Fibroblast of gingiva (primary cell): ENCODE data around the gene PDE4C.

Experiments
- DNase-seq: peaks from one replicate; pipeline ENCODE4 v3.0.0-alpha.2; 2011; ENCODE audit warnings: low read depth

PDE4C gene

DNA sequence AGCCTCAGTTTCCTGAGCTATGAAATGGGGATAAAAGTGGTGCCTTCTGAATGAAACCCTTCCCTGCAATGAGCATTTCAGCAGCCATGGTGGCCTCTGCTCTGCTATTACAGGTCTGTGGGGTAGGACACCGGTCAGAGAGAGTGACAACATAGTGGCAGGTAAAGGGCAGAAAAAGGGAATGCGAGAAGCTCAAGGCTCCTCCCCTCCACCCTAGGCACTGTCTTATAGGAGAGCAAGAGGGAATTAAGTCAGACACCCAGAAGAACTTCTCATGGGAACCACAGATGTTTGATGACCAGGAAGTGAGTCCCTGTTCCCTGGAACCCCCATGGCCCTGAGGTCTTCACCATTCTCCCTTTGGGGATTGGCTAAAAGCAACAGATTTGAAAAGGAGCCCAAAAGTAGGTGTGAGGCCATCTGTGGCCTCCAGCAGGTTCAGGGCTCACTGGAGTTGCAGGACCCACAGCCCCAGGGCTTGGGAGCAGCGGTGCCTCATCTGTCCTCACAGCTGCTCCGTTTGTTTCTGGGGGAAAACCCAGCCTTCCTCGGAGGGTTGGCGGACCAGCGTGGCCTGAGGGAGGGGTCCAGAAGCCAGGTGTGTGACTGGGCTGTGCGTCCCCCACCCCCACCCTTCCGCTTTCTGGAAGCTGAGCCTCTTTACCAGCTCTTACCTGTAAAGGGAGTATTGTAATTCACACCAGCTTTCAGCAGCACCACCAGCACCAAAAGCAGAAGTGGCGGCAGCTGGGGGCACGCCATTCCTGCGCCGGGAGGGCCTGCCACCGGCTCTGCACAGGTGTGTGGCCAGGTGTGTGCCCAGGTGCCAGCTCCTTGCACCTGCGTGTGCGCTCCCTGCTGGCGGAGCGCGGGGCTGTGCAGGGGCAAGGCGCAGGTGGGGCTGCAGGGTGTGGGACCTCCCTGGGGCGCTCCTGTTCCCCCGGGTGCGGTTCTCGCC is 28.6 kb upstream of the PDE4C start:
- DNase-seq: no peak

DNA sequence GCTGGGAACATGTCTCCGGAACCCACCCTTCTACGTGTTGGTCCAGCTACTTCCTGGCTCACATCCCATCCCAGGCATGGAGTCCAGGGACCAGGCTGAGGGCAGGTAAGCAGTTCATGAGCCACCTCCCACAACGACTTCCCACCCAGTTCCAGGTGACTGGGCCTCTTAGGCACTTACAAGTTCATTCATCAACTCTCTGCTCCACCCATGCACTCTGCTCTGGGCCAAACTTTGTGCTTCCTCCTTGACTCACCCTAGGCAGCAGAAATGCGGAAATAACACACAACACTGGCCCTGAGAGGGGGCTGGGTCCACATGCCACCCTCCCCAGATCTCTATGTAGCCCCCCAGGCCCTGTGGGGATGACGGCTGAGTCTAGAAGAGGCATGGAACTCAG is 27.5 kb upstream of the PDE4C start:
- no peak for DNase-seq

DNA sequence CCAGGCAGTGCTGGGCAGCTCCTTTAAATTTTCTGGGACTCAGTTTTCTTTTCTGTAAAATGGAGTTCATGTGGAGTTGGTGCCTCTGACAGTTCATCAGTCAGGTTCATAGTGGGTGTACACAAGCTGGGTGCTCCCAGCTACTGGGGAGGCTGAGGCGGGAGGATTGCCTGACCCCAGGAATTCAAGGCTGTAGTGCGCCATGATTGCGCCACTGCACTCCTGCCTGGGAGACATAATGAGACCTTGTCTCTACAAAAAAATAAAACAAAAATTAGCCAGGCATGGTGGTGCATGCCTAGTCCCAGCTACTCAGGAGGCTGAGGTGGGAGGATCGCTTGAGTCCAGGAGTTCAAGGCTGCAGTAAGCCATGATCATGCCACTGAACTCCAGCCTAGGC is 26.9 kb upstream of the PDE4C start:
- DNase-seq: no peak

DNA sequence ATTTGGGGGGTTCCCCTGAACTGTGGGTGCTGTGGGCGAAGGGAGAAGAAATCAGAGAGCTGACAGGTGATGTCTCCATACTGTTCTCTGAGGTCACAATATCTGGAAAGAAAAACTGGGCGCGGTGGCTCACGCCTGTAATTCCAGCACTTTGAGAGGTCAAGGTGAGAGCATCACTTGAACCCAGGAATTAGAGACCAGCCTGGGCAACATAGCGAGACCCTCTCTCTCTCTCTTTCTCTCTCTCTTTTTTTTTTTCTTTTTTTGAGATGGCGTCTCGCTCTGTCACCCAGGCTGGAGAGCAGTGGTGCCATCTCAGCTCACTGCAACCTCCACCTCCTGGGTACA is 26.1 kb upstream of the PDE4C start:
- no peak for DNase-seq

DNA sequence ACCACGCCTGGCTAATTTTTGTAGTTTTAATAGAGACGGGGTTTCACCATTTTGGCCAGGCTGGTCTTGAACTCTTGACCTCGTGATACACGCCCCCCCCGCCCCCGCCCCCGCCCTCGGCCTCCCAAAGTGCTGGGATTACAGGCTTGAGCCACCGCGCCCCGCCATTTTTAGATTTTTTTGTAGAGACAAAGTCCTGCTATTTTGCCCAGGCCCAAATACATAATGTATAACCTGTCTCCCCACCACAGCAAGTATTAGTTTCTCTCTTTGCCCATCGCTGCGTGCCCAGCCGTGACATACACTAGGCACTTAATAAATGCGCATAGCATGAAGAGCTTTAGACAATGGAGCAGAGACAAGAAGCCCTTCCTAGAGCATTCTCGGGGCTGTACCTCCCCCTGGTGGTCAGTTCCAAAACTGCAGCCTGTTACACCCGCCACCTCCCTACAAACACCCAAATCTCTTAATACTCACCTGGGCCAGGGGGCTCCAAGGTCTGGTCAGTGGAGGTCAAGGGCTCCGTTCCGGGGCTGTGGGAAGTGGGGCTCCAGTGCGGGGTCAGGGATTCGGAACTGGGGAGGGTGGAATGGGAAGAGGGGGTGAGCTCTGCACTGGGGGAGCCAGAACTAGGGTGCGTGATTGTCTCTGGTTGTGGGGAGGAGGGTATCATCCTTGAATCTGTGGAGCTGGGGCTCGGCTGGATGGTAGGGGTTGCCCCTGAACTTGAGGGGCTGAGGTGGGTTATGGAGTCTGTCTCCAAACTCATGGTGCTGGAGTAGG is 25.5 kb upstream of the PDE4C start:
- DNase-seq: peak; percentile 39

DNA sequence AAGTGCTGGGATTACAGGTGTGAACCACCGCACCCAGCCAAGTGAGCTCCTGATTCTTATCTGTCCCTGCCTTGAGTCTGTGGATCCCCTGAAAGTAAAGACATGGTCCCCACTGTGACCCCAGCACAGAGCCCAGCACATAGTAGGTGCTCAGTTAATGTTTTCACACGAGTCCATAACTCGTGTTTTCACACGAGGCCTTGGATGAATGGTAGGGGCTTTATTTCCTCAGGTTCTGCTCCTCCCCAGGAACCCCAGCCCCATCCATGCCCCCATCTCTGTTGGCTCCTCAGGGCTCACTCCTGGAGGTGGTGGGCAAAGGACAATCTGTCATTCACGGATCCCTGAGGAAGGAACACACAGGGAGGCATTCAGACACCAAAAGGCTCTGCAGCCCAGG is 23.6 kb upstream of the PDE4C start:
- no peak for DNase-seq

DNA sequence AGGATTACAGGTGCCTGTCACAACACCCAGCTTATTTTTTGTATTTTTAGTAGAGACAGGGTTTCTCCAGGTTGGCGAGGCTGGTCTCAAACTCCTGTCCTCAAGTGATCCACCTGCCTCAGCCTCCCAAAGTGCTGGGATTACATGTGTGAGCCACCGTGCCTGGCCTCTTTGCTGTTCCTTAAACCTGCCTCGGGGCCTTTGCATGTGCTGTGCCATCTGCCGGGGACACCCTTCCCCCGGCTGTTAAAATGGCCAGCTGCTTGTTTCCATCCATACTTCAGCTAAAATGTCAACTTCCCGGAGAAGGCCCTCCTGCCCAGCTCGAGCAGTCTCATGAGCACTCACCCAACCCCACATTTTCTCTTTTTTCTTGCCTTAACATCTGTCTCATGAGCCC is 19.1 kb upstream of the PDE4C start:
- DNase-seq: no peak

DNA sequence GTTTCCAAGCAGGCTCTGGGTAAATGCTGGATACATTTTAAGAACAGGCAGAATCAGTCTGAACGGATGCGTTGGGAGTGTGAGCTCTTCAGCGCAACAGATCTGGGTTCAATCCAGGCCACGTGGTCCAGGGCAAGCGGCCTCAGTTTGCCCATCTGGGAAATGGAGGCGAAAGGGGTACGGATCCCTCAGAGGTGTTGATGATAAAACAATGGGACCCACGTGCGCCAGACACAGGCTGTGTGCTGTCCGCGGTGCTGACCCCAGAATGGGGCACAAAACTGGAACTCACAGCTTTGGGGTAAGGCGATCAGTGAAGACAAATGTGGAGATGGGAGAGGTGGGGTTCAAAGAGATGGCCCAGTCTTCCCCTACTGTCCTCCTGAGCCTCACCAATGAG is 13.1 kb upstream of the PDE4C start:
- DNase-seq: no peak

DNA sequence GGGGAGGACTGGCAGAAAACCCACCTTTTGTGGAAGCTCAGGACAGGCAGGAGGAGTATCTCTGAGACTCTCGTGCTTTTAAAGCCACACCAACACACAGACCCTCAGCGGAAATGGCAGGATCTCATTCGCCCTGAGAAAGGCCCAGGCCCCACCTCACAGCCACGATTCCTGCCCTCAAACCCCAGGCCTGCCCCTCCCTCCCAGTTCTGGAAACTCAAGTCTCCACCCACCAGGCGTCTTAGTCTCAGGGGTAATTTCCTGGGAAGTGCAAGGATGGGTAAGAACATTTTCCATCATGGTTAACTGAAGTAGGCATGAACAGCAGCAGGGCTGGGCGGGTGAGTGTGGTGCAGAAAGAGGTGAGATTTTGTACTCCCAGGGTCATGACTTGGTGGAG is 8.0 kb upstream of the PDE4C start:
- DNase-seq: no peak

DNA sequence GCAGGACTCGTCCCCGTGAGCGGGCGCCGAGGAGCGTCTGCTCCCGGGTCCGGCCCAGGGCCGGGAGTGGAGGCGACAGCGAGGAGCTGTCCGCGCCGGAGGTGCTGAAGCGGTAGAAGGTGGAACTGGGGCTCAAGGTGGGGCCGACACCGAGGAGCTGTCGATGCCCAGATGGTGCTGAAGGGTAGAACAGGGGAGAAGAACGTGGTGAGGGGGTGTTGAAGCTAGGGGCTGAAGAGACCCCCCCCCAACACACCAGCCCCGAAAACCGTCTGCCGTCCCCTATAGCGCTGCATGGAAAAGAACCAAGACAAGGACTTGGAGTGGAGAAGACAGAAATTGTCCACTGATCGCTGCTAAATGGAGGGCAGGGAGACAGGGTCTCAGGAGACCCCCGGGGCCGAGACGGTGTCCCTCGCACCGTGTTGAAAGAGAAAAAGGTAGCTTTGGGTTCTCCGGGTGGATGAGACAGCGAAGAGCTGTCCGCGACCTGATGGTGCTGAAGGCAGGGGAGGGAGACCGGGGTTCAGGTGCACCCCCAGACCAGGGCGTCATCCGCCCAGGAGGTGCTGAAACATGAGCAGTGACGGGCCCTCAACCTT is 7.1 kb upstream of the PDE4C start:
- DNase-seq: no peak

DNA sequence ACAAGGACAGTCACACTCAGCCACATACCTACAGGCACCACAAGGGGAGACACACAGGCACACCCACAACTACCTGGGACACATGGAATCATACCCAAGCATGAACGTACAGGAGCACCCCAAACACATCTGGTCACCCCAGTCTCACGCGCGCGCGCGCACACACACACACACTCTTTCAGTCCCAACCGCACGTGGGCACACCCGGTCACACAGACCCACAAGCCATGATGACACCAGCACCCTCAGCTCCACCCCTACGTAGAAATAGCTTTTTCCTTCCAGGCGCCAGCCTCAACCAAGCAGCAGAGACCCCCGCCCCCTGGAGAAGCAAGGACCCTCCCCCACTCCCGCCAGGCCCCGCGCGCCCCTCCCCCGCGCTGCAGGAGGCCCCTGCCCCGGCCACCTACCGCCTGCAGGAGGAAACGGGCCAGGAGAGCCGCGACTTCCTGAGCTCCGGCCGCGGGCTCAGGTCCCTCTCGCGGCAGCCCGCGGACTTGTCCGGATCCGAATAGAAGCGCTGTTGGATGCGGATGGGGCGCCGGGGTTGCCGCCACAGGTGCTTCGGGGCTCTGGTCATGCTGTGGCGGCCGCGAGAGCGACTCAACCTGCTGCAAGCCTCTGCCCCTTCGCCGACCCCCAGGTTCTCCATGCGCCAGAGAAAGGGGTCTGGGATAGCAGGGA is 6.4 kb upstream of the PDE4C start:
- DNase-seq: no peak

DNA sequence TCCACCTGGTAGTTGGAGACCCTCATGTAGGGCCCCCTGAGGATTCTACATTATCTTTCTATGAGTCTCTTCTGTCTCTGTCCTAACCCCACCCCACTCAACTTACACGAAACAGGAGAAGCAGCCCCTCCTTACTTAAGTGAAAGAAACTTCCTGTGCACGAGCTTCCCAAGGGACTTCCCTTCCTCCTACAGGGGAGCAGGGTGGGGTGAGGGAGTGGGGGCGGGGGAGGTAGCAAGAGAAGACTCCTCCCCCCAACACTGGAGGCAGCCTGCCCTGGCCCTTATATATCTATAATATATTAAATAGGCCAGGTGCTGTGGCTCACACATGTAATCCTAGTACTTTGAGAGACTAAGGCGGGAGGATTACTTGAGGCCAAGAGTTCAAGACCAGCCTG is 5.5 kb upstream of the PDE4C start:
- DNase-seq: no peak

DNA sequence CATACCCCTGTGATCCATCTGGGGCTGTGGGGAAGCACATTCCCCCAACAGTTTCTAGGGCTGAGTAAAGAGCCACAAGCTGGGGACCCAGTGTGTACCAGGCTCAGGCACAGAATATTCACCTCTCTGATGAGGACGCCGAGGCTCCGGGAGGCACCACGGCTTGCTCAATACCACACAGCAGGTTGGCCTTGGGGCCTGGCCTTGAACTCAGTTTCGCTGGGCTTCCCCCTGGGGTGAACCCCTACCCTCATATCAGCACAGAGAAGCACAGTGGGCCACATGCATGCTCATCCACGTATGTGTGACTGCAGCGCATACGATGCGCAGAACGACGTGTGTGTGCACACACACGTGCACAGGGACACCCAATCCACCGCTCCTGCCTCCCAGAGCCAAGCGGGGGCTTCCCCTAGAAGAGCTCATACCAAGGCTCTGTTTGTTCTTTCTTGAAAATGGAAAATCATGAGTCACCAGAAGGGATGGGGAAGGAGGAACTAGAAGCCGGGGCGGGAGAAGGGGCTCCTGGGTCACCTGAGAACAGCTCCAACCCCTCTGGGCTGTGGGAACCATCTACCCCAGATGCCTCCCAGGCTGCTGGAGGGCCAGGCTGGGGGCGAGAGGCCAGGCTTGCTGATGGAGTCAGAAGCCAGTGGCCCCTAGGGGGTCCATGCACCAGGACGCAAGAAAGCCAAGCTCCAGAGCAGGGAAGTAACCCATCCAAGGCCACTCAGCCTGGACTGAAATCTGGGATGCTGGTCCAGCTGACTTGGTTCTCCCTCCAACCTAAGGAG is 4.9 kb upstream of the PDE4C start:
- no peak for DNase-seq

DNA sequence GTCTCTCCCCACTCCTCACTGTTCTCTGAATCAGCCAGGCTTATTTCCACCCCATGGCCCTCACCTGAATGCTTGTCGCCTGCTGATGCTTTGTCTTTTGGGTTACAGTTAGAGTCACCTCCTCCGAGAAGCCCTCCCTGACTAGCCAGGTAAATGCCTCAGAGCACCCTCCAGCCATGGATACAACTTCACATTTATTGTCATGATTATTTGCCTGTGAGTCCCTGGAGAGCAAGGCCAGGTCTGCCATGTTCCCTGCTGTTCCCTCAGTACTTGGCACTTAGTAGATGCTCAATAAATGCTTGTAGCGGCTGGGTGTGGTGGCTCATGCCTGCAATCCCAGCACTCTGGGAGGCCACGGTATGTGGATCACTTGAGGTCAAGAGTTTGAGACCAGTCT is 3.7 kb upstream of the PDE4C start:
- no peak for DNase-seq

DNA sequence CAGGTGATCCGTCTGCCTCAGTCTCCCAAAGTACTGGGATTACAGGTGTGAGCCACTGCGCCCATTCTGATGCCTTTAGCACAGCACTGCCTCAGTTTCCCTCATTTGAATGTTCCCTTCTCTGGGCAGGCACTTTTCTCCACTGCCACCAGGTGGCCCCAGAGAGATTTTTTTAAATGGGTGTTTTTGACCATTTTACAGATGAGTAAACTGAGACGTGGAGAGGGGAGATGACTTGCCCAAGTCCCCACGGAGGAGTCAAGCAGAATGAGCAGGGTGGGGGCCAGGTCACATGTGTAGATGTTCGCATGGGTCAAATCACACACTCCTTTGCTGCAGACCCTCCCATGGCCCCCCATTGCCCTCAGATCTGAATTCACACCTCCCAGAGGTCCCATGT is 3.2 kb upstream of the PDE4C start:
- DNase-seq: no peak

DNA sequence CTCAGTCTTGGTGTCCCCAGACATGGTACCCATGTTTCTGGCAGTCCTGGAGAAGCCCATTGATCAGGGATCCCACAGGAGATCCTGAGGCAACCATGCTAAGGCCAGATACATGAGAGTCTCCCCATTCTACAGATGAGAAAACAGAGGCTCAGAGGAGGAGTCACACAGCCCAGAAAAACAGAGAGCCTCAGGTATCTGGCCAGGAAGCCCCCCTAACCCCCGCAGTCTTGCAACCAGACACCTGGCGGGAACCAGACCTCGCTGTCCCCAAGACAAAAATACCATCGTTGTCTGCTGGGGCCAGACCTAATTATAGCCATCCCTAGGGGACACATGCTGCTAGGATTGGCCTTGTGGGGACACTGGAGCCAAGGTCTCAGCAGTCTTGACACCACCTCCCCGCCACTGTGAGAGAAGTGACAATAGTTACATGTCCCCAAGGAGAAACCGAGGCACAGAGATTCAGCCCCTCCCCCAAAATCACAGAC is 1.6 kb upstream of the PDE4C start:
- DNase-seq: no peak

DNA sequence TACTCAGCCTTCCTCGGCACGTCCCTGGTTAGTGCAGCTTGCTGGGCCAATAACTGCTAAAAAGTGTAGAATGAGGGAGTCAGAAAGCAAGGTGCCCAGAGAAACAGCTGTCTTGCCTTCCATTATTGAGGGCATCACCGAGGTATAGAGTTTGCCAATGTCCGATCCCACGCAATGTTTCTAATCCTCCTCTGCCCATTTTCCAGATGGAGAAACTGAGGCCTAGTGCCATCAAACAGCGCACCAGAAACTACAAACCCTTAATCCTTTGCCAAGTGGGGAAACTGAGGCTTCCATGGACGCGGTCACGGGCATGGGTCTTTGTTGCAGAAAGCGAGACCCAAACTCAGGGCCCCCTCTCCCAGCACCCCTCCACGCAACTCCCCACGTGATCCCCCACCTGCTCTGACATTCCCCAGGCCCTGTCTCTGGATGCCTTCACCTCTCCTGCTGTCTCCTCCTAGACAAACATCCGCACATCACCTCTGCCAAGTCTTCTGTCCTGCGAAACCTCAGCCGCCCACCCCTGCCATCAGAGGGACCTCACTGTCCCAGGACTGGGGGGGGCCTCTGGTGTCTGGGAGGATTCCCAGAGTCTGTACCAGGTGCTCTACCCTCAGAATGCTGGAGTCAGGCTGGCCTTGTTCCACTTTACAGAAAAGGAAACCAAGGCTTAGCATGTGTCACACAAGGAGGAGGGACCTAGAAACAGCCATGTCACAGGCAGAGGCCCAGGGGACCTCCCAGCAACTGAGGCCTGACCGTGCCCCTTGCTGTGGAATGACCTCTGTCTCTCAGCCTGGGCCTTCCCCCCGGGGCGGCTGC is 930 bp upstream of the PDE4C start:
- no peak for DNase-seq

DNA sequence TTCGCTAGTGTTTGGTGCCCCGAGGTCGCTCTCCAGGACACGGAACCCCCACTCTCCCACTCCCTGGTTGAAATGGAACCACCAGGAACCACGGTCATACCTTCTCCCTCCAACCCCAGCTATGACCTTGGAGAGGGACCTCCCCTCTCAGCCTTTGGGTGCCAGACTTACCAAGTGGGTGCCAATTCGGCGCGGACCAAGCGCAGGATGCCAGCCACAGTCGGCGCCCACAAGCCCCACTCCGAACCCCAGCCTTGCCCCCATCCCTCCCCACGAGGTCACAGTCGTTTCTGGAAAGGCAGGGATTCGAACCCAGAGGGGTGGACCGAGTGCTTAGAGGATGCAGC is 910 bp downstream of the PDE4C start:
- no peak for DNase-seq

DNA sequence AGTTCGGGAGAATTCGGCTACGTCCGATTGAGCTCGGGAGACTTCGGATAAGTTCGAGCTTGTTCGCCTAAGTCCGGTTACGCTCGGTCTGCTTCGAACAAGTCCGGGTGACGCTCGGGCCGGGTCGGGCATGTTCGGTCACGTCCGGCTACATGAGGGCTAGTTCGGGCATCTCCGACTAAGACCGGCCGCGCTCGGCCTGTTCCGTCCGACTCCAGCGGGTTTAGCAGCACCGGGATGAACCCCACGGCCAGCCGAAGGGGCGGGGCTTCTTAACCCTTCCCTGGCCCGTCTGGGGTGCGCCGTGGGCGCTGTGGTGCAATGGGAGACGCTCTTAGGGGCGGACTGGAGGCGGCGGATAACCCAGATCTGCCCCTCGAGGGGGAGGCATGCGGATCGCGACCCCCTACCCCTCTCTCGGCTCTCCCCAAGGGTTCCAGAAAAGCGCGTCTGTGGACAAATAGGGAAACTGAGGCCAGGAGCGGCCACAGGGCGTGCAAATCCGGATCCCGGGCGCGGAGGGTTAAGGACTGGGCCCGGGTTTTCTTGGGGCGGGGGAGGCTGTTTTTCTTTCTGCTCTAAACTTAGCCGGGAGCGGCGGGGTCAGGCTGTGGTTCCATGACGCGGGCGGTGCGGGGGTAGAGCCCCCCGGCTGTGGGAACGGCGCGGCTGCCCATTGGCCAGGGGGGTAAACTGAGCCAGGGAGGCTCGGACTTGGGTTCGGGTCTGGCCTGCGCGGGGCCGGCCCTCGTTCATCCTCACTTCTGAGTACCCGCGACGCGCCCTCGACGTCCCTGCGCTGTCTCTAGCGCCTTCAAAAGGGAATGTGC is 1.5 kb downstream of the PDE4C start:
- peak; percentile 98 for DNase-seq
